Measurements from ENCODE around the gene PLBD2.

The PLBD2 gene

DNA sequence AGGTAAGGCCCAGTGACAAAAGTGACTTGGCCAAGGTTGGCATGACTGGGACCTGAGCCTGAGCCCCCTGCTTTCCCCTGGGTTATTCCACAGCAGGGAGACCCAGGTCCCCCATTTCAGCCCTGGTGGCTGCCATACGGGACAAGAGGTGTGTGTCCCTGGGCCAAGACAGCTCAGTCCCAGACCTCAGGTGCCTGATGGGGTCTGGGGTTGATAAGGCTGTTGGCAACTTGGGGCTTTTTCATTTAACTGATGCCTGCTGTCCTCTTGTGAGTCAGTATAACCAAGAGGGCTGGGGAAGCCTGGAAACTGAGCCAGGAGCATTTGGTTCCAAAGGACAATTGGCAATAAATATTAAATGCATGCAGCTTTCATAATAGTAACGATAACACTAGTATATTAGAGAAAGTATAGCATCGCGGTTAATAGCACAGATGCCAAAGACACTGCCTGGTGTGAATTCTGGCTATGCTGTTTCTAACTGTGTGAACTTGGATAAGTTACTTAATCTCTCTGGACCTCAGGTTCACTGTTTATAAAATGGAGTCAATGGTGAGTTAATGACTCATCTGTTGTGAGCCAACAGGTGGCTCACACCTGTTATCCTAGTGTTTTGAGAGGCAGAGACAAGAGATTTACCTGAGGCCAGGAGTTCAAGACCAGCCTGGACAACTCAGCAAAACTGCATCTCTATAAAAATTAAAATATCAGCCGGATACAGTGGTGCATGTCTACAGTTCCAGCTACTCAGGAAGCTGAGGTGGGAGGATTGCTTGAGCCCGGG lies 64.7 kb downstream of the PLBD2 start:
- TF ChIP-seq CTCF (IDR thresholded peaks at IDR 0.05; ENCODE audit: low read depth, low read length, missing control alignments): no peak
- H3K4me3 ChIP-seq (replicated peaks; ENCODE audit: low read depth, low read length): peak overlapping the region; percentile 59
- no peak for DNase-seq (ENCODE audit: extremely low read depth, low read depth)

DNA sequence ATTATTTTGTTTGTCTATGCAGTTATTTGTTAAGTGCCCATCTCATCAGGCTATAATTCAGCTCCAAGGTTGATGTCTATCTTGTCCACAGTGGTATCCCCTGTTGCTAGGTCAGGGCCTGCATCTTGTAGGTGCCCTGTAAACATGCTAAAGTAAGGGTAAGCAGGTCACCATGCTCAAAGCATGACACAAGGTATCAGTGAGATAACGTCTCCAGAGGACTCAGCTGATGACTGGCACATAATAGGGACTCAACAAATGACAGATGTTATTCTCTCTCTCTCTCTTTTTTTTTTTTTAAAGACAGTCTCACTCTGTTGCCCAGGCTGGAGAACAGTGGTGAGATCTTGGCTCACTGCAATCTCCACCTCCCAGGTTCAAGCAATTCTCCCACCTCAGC lies 66.1 kb downstream of the PLBD2 start:
- DNase-seq (ENCODE audit: extremely low read depth, low read depth): no peak
- H3K4me3 ChIP-seq (replicated peaks; ENCODE audit: low read depth, low read length): no peak overlapping the region
- no peak for TF ChIP-seq CTCF (IDR thresholded peaks at IDR 0.05; ENCODE audit: low read depth, low read length, missing control alignments)

- TF ChIP-seq CTCF (IDR thresholded peaks at IDR 0.05; ENCODE audit: low read depth, low read length, missing control alignments): peak; percentile 93
- H3K4me3 ChIP-seq (replicated peaks; ENCODE audit: low read depth, low read length): no peak overlapping the region
- no peak for DNase-seq (ENCODE audit: extremely low read depth, low read depth)
Measured at GRCh38 chr12:113424915-113425823, 66.8 kb downstream of the PLBD2 start.

GRCh38 chr12:113425960-113426453 lies 67.6 kb downstream of the PLBD2 start:
- no peak for DNase-seq (ENCODE audit: extremely low read depth, low read depth)

DNA sequence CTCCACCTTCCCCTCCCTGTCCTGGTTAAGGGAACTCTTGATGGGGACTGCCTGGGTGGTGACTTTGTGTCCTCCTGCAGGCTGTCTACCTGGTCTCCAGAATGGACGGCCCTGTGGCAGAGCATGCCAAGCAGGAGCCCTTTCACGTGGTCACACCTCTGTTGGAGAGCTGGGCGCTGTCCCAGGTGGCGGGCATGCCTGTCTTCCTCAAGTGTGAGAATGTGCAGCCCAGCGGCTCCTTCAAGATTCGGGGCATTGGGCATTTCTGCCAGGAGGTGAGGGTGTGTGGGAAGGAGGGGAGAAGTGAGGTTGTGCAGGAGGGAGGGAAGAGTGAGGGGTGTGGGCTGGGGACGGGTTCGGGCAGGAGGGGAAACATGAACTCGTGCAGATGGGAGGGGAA lies 69.5 kb downstream of the PLBD2 start:
- H3K4me3 ChIP-seq (replicated peaks; ENCODE audit: low read depth, low read length): no peak overlapping the region
- DNase-seq (ENCODE audit: extremely low read depth, low read depth): no peak
- TF ChIP-seq CTCF (IDR thresholded peaks at IDR 0.05; ENCODE audit: low read depth, low read length, missing control alignments): no peak

More at GRCh38 chr12:113425960-113426453, 67.6 kb downstream of the PLBD2 start:
- H3K4me3 ChIP-seq (replicated peaks; ENCODE audit: low read depth, low read length): no peak overlapping the region
- TF ChIP-seq CTCF (IDR thresholded peaks at IDR 0.05; ENCODE audit: low read depth, low read length, missing control alignments): no peak

DNA sequence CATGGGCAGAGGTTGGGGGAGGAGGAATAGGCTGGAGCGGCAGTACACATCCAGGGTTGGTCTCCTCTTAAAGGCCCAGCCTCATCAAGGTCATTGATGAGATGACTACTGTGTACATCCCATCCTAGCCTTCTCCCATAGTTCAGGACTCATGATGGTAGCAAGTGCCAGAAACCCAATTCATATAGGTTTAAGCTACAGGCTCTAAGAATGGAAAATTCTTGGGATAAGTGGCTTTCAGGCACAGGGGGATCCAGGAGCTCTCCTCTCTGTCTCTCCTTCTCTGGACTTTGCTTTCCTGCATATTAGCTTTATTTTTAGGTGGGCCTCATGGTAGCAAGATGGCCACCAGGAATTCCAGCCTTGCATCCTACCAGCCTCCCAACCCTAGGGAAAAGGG lies 70.1 kb downstream of the PLBD2 start:
- DNase-seq (ENCODE audit: extremely low read depth, low read depth): no peak
- no peak overlapping the region for H3K4me3 ChIP-seq (replicated peaks; ENCODE audit: low read depth, low read length)
- no peak for TF ChIP-seq CTCF (IDR thresholded peaks at IDR 0.05; ENCODE audit: low read depth, low read length, missing control alignments)

Data from HFF-Myc (cell line).